Superior temporal gyrus (tissue), 1 donor: ENCODE measurements around the gene CHCHD6.

ENCODE experiments used
- DNase-seq: peaks from one replicate; pipeline ENCODE4 v3.0.0-alpha.2; 2016; ENCODE audit errors: extremely low spot score

Gene CHCHD6

DNA sequence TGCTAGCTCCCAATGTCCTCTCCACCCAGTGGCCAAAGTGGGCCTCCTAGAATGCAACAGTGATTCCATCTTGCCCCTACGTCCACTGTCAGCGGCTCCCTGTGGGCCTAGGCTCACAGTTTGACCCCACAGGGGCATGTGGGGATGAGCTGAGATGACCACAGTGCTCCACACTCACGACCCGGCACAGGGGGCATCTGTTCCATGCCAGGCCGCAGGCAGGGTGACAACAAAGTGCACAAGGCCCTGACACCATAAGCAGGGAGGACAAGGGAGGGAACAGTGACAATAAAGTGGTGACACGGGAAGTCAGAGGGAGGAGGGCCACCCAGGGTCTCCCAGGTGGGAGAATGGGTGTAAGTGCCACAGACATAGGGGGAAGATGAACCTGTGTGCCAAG is 273.8 kb downstream of the CHCHD6 start:
- no peak for DNase-seq

DNA sequence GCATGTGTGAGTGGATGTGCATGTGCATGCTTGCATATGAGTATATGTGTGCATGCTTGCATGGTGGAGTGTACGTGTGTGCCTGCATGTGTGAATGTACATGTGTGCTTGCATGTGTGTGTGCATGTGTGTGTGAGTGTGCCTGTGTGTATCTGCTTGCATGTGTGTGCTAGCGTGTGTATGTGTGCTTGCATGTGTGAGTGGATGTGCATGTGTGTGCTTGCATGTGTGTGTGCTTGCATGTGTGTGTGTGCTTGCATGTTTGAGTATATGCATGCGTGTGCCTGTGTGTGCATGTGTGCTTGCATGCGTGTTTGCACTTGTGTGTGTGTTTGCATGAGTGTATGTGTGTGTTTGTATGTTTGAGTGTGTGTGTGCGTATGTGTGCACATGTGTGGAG is 274.3 kb downstream of the CHCHD6 start:
- no peak for DNase-seq

DNA sequence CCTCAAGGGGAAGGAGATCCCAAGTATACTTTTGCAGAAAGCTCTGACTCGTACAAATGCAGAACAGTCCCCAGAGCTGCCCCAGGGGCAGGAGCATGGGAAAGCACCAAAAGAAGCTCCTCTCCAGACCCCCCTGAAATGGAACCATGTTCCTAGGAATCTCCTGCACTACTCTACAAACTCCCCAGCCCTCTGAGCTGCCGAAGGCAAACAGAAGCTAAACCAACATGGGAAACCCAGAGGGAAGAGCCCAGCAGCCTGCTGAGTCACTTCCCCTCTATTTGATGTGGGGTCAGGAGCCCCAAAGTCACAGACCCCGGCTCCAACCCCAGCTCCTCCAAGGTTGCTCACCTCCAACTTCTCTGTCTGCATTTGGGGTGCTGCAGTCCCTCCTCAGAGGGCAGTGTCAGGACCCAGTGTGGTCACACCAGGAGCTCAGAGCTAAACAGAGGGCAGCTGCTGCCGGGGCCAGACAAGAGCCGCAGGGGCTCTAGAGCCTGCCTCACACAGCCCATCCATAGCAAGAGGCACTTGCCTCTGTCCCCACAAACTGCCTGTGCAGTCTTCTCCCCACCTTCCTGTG is 275.1 kb downstream of the CHCHD6 start:
- DNase-seq, result no peak

DNA sequence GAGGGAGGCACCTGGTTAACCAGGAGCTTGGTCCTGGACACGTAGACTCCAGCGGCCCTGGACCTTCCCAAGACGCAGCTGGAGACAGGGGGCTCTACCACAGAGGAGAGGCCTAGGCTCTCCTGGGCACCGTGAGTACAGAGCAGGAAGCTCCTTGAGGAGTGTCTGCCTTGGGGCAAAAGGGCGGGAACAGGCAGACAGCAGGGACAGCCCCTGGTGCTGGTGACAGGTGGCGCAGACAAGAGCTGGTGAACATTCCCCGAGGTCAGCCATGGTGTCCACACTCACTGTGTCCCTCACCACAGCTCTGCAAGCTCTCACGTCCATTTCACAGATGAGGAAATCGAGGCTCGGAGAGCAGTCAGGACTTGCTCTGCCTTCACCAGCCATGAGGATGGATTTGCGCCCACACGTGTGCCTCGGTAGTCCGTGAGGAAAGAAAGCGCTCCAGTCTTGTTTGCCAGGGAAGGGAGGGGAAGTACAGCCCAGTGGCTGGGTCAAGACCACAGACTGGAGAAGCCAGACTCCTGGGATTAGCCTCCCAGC is 276.3 kb downstream of the CHCHD6 start:
- no peak for DNase-seq

DNA sequence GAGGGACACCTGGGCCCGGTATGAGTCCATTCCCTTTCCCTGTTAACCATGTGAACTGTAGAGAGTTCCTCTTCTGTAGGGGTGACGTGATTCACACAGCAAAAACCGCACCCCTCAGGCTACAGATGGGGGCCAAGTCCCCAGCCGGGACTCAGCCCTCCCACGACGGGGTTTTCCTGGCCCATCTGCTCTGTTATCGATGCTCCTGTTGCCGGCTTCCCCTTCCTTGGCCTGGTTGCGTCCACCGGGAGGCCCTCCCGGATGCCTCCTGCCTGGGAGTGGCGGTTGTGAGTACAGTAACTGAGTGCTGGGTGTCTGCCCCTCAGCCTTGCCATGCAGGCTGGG is 278.1 kb downstream of the CHCHD6 start:
- no peak for DNase-seq

DNA sequence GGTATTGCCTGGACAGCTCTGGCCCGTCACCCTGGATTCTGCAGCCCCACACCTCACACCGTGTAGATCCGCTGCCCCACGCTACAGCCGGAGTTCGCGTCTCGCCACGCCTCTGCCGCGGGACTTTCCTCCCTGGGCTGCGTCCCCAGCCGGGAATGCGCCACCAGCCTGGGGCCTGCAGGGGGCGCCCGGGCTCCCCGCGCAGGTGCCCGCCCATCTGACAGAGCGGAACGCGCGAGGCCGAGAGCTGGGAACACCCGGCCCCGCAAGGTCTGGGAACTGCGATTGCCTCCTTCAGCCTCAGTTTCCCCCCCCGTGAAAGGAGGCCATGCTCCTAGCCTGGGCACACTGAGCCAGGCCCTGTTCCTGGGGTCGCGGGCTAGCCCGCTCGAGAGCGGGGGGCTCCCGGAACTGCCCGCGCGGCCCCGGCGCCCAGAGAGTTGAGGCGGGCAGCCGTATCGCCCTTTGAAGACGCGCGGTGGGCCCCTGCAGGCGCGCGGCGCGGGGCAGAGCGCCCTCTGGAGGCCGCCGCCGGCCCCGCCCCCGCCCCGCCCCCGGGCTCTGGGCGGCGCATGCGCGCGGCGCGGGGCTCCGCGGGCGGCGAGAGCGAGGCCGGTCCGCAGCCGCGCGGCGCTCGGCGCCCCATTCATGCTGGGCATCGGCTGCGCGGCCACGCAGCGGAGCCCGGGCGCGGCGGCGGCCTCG is 278.6 kb downstream of the CHCHD6 start, which contains the start of gene PLXNA1:
Gene PLXNA1 (plus strand): TSS at position 645 of the 705 bp plus-strand sequence. CDS start 5,479 bp downstream, outside the sequence.
- peak; percentile 55 for DNase-seq

DNA sequence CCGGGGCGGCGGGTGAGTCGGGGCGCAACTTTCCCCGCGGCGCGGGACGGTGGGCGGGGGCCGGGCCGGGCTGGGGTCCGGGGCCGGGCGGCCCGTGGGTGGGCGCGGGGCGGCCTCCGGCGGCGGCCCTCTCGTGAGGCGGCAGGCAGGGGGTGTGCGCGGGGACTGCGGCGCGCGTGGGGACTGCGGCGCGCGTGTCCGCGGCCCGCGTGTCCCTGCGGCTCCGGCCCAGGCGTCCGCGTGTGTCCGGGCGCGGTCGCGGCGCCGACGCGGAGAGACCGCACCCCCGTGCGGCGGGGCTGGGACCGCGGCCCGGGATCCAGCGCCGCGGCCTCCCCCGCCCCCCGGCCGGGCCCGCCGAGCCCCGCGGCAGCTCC is 279.2 kb downstream of the CHCHD6 start:
- no peak for DNase-seq

DNA sequence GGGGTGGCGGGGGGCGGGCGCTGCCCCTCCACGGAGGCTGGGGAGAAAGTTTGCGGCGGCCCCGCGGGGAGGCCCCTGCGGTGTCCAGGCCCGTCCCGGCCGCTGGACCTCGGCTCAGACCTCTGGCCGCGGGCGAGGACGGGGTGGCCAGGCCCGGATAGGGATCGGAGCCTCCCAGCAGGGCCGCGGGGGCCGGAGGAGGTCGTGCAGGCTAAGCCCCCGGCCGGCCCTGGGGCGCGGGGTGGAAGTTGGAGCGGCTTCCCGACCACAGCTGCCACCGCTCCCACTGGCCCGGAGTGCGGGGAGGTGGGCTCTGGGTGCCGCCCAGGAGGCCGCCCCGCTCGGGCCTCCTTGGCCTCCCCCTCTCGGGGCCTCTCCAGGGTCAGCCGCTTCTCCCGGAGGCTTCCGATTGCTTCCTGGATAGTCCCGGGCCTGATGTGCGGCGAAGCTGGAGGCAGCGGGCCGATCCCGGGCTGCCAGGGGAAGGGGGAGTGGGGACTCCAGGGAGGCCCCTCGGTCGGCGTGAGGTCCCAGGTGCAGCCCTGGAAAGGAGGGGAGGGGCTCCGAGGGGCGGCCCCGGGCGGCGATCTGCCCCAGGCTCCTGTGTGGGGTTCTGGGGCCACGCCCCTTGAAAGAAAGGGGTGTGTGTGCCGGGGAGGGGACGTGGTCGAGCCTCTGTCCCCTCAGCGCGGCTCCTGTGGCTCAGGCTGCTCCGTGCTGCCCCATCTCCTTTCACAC is 279.8 kb downstream of the CHCHD6 start:
- no peak for DNase-seq

DNA sequence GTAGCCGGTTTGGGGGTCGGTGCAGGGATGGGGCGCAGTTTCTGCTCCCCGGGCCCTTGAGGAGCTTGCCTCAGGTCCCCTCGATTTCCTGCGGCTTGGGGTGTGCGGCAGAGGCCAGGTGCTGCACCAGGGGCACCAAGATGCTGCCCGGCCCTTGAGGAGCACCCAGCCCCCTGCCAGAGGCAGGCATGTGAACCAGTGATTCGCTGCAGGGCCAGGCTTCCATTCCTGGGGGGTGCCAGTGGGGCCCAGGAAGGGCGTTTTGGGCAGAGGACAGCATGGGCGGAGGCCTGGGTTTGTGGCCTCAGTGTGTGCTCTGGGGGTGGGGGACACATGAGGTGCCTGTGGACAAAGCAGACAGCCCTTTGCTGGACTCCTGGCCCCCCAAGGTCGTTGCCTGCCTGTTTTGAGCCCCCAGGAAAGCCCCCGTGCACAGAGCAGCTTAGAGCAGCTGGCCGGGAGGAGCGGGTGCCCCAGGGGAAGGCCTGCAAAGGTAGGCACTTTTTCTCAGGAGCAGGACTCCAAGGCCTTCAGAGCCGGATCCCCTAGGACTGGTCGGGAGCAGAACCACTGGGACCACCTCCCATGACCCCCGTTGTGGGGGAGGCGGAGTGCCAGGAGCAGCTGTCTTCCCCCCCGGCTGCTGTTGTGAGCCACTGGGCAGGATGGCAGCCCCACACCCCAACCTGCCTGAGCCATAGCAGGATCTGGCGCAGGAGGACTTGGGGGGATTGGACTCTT is 280.5 kb downstream of the CHCHD6 start:
- no peak for DNase-seq

DNA sequence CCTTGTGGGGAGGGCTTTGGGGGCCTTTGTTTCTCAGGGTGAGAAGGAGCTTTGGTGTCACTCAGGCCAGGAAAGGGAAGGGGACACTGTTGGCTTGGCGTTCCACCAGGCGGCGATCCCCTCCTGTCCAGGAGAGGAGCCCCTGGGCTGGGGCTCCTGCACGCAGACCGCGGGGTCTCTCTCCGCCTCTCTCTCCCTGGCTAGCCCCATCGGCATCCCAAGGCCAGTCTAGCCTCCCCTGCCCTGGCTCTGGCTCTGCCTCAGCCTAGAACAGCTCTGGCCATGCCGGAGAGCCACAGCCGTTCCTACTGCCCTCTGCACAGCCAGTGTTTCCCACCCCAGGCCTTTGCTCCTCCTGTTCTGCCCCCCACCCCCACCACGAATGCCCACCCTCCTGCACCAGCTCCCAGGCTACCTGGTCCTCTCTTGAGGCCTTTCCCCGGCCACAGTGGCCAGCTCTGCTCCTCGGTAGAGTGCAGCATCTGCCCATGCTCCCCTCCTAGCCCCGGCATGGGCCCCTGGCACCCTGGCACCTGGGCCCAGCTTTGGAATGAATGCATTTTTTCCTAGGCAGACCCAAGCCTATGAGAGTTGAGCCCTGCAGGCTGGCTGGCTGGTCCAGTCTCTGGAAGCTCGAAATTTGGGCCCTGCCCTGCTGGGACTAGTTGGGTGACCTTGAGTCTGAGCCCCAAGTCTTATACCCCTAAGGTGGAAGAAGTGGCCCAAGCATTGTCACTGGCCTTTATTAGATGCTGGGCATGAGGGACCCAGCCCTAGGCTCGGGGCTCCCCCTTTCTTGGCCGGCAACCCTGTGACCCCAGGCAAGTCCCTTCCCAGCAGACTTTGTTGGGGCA is 281.3 kb downstream of the CHCHD6 start:
- no peak for DNase-seq

DNA sequence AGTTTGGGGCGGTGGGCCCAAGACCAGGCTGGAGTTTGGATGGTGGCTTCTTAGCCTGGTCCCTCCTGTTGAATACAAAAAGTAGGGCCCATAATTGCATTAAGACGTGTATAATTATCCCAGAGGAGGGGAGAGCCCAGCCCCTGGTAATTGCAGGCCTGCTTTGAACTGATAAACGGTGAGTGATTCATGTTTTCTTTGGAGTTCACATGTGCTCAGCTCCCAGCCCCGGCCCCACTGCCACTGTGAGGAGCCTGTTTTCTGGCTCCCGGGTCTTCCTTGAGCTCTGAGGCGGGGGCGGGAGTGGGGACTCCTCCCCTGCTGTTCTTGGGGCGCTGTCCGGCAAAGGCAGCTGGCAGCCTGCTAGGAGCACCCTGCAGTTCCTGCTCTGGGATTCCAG is 282.0 kb downstream of the CHCHD6 start:
- DNase-seq, result no peak

DNA sequence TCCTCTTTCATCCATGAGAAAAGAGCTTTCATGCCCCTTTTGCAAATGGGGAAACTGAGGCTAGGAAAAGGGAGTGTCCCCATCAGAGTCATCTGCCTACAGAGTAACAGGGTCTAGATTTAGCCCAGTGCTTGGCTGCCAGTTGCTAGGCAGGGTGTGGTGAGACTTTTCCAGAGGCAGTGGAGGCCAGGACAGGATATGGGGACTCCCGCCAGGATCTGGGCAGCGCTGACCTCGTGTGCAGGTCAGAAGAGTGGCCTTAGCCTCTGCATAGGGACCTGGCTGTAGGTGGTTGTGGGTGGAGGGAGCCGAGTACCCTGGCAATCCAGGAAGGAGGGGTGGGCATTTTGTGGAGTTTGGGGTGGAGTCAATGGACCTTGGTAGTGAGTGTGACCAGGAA is 283.1 kb downstream of the CHCHD6 start:
- no peak for DNase-seq

DNA sequence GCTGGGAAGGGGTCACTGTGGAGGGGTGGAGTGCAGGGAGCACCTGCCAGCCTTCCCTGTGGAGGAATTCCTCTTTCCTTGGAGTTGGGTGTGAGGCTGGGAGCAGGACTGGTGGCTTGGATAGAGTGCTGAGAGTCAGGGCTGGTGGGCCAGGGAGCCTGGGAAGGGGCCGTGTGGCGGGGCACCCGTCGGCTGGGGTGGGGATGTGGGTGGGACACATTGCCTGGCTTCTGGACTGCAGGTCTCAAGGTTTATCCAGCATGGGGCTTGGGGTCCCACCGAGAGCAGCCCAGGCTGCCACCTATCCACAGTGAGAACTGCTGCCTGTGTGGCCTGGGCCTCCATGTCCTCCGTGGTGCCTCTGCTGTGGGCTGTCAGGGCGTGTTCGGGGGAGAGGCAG is 283.6 kb downstream of the CHCHD6 start:
- no peak for DNase-seq

DNA sequence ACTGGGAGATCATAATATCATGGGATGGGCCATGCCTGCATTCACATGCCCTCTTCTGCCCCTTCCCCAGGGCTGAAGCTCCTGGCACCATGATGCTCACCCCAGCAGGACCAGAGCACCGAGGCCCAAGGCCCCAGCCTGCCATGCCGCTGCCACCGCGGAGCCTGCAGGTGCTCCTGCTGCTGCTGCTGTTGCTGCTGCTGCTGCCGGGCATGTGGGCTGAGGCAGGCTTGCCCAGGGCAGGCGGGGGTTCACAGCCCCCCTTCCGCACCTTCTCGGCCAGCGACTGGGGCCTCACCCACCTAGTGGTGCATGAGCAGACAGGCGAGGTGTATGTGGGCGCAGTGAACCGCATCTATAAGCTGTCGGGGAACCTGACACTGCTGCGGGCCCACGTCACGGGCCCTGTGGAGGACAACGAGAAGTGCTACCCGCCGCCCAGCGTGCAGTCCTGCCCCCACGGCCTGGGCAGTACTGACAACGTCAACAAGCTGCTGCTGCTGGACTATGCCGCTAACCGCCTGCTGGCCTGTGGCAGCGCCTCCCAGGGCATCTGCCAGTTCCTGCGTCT is 284.5 kb downstream of the CHCHD6 start:
- DNase-seq, result no peak

DNA sequence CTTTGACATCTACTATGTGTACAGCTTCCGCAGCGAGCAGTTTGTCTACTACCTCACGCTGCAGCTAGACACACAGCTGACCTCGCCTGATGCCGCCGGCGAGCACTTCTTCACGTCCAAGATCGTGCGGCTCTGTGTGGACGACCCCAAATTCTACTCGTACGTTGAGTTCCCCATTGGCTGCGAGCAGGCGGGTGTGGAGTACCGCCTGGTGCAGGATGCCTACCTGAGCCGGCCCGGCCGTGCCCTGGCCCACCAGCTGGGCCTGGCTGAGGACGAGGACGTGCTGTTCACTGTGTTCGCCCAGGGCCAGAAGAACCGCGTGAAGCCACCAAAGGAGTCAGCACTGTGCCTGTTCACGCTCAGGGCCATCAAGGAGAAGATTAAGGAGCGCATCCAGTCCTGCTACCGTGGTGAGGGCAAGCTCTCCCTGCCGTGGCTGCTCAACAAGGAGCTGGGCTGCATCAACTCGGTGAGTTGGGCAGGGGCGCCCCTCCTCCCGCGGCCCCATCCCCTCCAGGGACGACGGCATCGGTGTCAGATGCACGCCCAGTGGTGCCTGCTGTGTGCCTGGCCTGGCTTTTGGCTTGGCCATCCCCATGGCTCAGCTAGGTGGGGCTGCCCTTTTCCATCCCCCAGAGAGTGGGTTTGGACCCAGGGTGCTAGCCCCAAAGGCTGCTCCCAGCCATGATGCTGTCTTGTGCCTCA is 285.4 kb downstream of the CHCHD6 start:
- DNase-seq, result no peak

DNA sequence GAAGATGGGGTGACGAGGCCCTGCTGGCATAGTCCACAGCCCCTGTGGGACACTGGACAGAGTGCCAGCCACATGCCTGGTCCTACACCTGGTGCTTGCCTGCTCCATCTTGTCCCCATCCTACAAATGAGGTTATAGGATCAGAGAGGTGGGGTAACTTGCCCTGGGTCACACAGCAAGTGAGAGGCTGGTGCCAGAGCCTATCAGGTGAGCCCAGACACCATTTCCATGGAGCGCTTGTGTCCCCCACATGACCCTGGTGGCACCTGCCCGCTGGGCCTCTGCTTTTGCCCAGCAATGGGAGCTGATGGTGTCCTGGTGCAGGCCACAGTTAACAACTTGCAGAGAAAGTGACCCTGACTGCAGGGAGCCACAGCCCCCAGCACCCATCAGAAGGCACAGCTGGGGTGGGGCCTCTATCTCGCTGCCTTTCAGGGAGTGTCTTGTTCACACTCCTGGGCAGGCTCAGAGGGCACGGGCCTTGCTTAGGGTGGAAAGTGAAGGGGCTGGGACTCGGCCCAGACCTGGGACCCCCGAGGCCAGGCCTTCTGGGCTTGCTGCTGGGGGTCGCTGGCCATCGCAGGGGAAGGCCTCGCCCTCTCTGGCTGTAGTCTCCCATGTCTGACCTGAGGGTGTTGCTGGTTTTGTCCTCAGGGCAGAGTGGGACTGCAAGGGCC is 286.1 kb downstream of the CHCHD6 start:
- DNase-seq, result no peak

DNA sequence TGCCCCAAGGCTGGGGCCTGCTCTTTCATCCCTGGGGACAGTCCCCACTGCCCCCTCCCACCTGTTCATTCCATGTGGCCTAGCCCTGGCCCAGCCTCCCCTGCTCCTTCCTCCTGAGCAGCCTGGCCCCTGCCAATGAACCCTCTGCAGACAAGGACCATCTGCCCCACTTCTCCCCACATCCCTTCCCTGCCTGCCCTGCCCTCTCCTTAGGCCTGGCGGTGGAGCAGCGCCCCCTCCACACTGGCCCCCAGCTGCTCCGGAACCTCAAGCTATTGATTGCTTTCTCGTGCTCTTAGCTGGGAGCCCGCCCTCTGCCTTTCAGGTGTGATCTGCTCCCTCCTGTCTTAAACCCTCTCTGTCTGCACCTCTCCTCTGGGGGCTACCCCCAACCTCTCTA is 286.9 kb downstream of the CHCHD6 start:
- DNase-seq, result no peak

DNA sequence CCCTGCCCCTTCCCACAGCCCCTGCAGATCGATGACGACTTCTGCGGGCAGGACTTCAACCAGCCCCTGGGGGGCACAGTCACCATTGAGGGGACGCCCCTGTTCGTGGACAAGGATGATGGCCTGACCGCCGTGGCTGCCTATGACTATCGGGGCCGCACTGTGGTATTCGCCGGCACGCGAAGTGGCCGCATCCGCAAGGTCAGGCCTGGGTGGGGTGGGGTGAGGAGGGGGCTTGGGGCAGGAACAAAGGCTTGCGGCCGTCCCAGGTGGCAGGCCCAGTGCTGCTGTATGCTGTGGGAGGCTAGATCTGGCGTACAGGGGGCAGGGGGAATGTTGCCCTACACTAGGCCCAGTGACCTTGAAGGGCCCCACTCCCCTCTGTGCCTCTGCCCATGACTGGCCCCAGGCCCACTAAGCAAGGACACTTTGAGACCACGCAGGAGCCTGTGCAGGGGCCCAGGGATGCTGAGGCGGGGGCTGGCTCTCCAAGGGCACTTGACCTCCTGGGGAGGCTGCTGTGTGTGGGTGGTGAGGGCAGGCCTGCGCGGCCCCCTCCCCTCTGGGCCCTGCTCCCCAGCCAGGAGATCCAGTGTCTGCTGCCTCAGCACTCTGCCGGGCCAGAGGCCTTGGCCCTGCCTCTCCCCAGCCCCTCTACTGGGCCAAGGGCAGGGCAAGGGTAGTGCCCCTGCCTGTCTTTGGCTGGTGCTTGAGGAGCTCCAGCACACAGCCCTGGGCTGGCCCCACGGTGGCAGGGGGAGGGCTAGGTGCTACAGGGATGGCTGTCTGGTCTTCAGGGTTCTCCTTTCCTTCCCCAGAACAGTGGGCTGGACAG is 287.5 kb downstream of the CHCHD6 start:
- DNase-seq, result no peak

DNA sequence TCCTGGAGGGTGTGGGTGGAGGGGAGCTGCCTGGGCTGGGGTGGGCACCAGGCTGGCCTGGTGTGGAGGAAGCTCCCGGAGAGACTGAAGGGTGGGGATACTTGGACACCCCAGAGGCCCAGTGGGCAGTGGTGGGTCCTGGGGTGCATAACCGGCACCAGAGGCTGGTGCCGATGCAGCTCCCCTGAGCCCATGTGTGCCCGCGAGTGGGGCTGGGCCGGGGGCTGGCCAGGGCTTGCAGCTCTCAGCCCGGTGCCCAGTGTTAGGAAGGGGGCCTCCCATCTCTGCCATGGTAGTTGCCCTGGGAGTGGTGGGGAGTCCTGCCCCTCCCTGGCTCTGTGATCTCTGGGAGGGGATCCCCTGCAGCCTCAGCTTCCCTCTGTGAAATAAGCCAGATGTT is 288.2 kb downstream of the CHCHD6 start:
- no peak for DNase-seq
